Neural cell (in vitro differentiated cells): ENCODE measurements around the gene HCFC2.

Experiments used
- CTCF ChIP-seq: fragments of 450-650 bp; IDR thresholded peaks from 2 replicates; pipeline ENCODE4 v1.5.1; 2014; ENCODE audit warnings: antibody characterized with exemption, mild to moderate bottlenecking, moderate library complexity; ENCODE audit not compliant: poor library complexity, severe bottlenecking
- EZH2 ChIP-seq: fragments of 200-600, 300-800 bp; shearing (Covaris generic), sonication (generic); IDR thresholded peaks from 2 replicates; pipeline ENCODE4 v1.6.1; 2014; ENCODE audit warnings: antibody characterized with exemption, low read length, borderline replicate concordance, mild to moderate bottlenecking; ENCODE audit not compliant: insufficient read depth, poor library complexity, severe bottlenecking
- MXI1 ChIP-seq: fragments of 450-650 bp; conservative IDR thresholded peaks from 2 replicates; pipeline ENCODE4 v1.6.1; 2014; ENCODE audit warnings: antibody characterized with exemption, mild to moderate bottlenecking; ENCODE audit not compliant: poor library complexity, severe bottlenecking
- SMC3 ChIP-seq: fragments of 450-650 bp; conservative IDR thresholded peaks from 2 replicates; pipeline ENCODE4 v1.6.1; 2014; ENCODE audit warnings: antibody characterized with exemption, mild to moderate bottlenecking, moderate library complexity; ENCODE audit not compliant: poor library complexity
- TAF1 ChIP-seq: IDR thresholded peaks from 2 replicates; pipeline ENCODE4 v1.6.1; 2012; ENCODE audit warnings: low read depth

- TF ChIP-seq CTCF, result no peak
- no peak for TF ChIP-seq TAF1
- TF ChIP-seq SMC3, result no peak
- TF ChIP-seq EZH2, result no peak
- TF ChIP-seq MXI1, result no peak
Measured at GRCh38 chr12:104130760-104131159, 66.4 kb downstream of the HCFC2 start.
